DMS114 treated with DMSO at 0.1 percent for 48 hours (cell line): ENCODE measurements around the gene FAM107B.
"Not testable (repeated sequence)": the region's sequence is repeated elsewhere in the genome, so short reads cannot be mapped to it uniquely, and the experiment has no call there.

Source experiments
- DNase-seq: peaks from one replicate; lab custom pipeline; 2025; ENCODE audit not compliant: unreplicated experiment; lab: John Stamatoyannopoulos, UW

Gene FAM107B

DNA sequence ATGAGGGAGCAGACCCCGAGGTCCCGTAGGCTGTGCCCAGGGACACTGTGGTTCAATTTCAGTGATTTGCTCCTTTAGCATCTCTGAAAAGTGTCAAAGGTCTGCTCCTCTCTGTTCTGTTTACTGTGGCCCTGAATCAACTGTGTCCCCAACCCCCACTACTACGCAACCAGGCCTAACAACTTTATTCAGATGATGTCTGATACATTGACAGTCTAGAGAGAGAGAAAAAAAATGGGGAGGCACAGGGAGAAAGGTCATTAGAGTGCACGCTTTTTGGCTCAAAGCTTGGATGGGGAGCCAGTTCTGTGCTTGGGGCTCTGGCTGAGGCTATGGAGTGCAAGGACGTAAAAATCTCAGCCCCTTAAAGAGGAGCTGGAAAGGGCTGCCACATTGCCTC is 77.9 kb downstream of the FAM107B start:
- DNase-seq = no peak

DNA sequence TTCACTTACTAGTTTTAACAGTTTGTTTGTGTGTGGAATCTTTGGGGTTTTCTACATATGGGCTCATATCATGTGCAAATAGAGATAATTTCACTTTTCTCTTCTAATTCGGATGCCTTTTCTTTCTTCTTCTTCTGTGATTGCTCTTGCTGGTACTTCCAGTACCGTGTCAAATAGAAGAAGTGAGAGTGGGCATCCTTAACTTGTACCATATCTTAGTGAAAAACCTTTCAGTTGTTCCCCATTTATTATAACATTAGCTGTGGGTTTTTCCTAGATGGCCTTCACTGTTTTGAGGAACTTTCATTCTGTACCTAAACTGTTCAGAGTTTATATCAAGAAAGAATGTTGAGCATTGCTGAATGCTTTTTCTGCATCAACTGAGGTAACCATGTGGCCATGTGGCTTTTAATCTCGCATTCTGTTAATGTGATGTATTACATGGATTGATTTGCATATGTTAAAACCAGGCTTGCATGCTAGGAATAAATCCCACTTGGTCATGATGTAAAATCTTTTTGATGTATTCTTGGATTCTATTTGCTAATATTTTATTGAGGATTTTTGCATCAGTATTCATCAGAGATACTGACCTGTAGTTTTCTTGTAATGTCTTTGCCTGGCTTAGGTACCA is 78.7 kb downstream of the FAM107B start:
- DNase-seq = no peak

- no peak for DNase-seq
These were observed 80.8 kb downstream of the FAM107B start for GRCh38 chr10:14693891-14694290.

DNA sequence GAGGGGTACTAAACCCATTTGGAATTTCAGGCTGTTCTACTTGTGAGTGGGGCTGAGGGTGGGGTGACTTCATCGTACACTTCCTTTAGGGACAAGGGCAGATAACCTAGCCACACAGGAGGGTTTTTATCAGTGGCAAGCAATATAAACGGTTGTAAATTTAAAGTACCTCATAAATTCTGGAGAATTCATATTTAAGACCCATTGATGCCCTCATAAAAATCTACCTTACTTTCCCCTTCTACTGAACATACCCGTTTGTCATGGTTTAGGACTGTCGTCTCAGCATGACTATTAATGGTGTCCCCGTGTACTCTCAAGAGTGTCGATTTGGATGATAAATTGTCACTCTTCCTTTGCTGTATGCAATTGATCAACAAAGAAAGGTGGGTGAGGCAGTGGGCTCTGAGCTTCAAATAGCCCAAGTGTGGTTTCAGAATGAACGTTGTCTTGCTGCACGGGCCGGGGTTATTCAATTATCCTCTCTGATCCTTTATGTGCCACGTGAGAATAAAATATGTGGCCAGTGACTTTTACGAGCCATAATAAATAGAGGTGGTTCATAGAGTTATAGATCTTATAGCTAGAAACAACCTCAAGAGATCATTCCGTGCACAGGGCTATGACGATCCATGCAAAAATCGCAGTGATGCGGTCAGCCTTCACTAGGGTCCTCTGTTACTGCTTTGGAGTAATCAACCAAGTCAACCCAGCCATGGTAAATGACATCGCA is 82.2 kb downstream of the FAM107B start:
- DNase-seq = no peak

DNA sequence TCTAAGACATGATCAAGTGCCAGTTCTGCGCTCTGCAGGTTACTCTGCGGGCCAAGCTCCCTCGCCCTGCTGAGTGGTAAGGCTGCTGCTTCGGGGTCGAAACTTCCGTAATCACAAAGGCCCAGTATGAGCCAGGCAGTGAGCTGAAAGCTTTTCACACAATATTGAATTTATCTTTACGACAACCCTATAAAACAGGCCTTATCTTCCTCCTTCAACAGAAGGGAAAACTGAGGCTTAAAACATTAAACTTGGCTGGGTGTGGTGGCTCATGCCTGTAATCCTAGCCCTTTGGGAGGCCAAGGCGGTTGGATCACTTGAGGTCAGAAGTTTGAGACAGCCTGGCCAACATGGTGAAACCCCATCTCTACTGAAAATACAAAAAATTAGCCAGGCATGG is 83.3 kb downstream of the FAM107B start:
- DNase-seq = no peak

- DNase-seq = no peak
These were observed 86.1 kb downstream of the FAM107B start for GRCh38 chr10:14688606-14689005.

DNA sequence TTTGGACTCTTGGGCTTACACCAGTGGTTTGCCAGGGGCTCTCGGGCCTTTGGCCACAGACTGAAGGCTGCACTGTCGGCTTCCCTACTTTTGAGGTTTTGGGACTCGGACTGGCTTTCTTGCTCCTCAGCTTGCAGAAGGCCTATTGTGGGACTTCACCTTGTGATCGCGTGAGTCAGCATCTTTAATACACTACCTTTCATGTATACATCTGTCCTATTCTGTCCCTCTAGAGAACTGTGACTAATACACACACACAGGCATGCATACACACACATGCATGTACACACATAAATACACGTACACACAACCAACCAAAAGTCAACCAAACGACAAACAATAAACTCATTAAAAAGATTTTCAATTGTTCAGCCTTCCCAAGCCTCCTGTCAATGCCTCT is 86.5 kb downstream of the FAM107B start:
- DNase-seq = not testable (repeated sequence)

GRCh38 chr10:14687340-14687739 is 87.4 kb downstream of the FAM107B start:
- no peak for DNase-seq

- DNase-seq = no peak
These were observed 88.3 kb downstream of the FAM107B start for GRCh38 chr10:14686356-14686755.

DNA sequence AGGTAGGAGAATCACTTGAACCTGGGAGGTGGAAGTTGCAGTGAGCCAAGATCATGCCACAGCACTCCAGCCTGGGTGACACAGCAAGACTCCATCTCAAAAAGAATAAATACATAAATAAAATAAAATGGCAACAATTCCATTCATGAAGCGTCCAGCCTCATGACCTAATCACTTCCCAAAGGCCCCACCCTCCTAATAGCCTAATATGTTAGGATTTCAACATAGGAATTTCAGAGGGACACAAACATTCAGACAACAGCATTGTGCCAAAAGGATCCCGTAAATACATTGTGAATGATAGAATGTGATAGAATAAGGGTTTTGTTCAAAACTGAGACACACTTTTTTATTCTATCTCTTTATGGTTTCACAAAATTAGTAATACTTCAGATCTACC is 90.3 kb downstream of the FAM107B start:
- DNase-seq = no peak

DNA sequence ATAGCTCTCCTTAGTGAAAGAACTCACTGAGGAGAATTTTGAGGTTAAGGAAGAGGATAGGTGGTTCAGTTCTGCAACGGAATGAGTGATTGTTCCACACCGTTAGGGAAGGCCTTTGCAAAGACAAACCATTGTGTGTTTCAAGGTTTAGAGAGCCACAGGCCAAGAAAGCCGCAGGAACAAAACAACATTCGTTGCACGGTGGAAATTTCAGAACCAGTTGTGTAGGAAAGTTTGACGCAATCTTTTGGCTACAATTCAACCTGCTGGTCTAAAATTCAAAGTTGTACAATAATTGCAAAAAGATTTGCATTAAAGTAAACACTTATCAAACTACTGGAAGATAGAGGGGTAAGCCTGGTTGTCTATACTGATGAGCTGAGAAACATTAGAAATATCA is 91.4 kb downstream of the FAM107B start:
- no peak for DNase-seq

- DNase-seq = no peak
These were observed 92.9 kb downstream of the FAM107B start for GRCh38 chr10:14681802-14682201.

GRCh38 chr10:14681305-14681704 is 93.4 kb downstream of the FAM107B start:
- no peak for DNase-seq

DNA sequence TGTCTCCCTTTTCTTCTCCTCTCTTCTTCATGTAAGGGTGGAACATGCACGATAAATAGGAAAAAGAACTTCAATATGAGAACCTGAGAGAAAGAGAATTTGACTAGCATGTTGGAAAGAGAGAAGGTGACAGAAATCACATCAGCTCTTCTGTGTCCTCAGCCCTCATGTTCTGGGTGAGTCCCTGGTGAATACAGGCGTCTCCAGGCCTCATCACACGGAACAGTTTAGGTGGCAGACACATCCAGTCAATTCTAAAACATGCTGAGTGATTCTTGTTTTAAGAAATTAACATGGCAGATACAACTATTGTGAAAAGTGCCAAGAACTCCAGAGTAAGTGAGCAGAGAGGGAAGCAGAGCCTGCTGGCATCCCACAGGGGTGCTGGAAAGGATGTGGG is 96.1 kb downstream of the FAM107B start:
- DNase-seq = no peak

DNA sequence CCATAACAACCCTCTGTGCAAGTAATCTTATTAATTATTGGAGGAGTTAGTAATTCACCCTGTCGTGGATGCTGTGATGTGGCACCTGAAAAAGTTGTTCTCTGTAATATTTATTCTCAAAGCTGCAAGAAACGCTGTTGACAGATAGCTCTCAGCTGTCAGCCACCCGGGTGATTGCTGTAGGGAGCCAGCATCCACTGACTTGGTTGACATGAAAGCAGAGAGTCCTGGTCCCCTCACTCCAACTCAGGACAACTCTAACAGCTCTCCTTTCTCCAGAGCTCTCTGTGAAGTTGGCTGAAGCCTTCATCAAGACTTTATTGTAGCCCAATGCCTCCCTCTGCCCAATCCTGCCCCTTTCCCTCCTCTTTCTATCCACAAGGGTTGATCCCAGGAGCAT is 98.0 kb downstream of the FAM107B start:
- DNase-seq = no peak

GRCh38 chr10:14674376-14675050 is 100.2 kb downstream of the FAM107B start:
- no peak for DNase-seq

- DNase-seq = no peak
These were observed 101.4 kb downstream of the FAM107B start for GRCh38 chr10:14673189-14673861.

DNA sequence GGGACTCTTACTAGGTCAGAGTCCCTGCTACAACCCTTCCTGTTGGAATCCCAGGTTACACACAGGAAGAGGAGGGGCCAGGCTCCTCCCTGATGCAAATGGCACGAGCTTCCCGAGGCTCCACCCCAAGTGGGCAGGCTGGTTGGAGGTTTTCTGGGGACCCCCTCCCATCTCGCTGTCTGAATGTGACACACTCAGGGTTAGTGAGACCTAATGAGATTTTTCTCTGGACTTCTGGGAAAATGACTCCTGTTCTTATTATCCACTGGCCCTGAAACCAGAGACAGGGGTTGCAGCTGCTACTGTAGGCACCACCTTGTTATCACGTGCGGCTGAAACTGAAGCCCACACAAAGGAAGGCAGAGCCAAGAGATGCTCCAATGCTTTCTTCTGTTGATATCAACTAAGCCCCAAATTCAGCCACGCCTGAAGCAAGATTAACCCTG is 103.3 kb downstream of the FAM107B start:
- no peak for DNase-seq

- DNase-seq = no peak
These were observed 104.0 kb downstream of the FAM107B start for GRCh38 chr10:14670551-14671240.

DNA sequence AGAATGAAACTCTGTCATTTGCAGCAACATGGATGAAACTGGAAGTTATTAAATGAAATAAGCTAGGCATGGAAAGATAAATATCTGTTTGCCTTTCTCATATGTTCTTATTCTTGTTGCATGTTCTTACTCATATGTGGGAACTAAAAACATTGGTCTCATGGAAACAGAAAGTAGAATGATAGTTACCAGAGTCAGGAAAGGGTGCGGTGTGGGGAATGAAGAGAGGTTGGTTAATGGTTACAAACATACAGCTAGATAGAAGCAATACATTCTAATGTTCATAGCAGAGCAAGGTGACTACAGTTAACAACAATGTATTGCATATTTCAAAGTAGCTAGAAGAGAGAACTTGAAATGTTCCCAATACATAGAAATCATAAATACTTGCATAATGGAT is 105.1 kb downstream of the FAM107B start:
- DNase-seq = no peak

- DNase-seq = no peak
These were observed 106.9 kb downstream of the FAM107B start for GRCh38 chr10:14667781-14668180.
